GM19324 (cell line): ENCODE results near the gene PELI2.

Experiments used
- ATAC-seq: cut with Tn5 transposase; IDR thresholded peaks from one replicate; pipeline ENCODE4 v1.9.1; 2021; ENCODE audit warnings: mild to moderate bottlenecking, moderate library complexity; ENCODE audit not compliant: unreplicated experiment, low FRiP score

The PELI2 gene

GRCh38 chr14:56197150-56197549, 78.9 kb downstream of the PELI2 start:
- no peak for ATAC-seq

DNA sequence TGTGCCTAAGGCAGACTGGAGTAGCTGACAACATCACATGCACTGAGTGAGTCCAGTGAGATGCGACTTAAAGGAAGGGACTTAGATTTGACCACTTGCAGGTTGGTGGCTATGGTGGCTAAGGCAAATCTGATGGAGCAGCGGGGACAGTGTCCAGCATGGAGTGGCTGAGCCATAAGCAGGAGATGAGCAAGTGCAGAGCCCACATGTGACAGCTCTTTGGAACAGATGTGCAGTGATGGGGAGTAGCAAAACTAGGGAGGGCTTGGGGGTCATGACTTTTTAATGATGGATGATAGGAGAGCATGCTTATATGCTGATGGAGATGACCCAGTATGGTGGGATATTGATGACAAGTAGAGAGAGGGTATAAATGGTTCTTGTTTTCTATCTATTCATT, 80.2 kb downstream of the PELI2 start:
- no peak for ATAC-seq

- ATAC-seq = no peak
Observed at GRCh38 chr14:56199095-56199981, 81.1 kb downstream of the PELI2 start.

GRCh38 chr14:56199982-56200577, 81.9 kb downstream of the PELI2 start:
- ATAC-seq = peak; percentile 67

DNA sequence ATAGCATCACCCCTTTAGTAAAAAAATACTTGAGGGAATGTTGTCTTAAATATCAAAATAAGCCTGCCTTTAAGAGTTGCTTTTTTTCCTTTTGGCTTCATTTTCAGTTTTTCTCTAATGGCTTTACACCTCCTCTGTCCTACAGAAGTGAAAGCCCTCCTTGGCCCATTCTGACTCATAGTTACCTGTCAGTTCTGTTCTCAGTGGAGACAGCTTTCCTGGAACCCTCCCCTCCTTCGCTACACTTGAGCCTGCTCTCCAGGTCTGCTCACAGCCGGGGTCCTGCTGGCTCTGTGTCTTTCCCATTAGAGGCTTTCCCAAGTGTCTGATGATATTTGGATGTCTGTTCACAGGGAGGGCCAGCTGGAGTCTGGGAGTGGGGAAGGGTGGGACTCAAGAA, 84.0 kb downstream of the PELI2 start:
- ATAC-seq = no peak

DNA sequence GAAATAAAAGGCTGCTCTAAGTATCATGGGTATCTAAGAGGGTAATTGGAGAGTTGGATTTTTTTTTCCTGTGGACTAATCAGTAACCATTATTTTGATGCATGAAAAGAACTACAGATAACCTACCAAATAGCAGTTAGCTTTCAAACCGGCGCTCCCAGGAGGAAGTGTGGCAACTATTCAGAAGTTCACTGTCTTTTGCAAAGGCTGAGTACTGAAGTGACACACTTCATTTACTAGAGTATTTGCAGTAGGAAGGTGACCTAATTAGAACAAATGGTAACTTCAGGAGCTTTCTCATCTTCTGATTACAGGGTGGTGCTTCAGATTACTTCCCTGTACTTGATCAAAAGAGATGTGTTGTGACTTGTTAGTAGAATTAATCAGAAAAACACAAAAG, 87.7 kb downstream of the PELI2 start:
- ATAC-seq = no peak

- no peak for ATAC-seq
Observed at GRCh38 chr14:56206596-56206995, 88.4 kb downstream of the PELI2 start.

GRCh38 chr14:56207626-56208292, 89.5 kb downstream of the PELI2 start:
- no peak for ATAC-seq

DNA sequence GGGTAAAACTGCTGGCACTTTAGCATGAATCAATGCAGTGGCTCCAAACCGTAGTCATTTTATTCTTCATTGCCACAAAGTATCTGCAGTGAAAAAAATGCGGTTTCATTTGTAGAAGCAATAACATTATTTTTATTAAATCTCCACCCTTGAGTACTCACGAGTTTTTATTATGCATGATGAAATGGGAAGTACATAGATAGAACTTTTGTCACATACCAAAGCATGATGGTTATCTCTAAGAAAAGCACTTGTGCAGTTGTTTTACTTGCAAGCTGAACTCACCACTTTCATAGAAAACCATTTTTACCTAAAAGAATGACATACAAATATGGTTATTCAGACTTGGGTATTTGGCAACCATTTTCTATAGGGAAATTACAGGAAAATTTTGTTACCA, 90.3 kb downstream of the PELI2 start:
- no peak for ATAC-seq

DNA sequence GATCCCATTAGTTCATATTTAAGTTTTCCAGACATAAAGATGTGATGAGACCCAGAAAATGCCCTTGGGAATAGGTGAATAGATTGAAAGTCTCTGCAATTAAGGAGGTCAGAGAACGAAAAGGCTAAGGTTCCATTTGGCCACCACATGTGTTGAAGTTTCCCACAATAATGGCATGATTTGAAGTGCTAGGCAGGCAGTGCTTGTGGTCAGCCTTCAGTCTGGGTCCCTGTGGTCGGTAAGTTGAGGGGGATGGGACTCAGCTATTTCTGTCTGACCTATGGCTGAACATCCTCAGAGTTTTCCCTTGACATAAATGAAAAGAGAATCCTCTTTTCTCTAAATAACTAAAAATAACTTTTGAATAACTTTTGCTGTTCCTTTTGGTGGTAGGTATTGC, 92.4 kb downstream of the PELI2 start:
- ATAC-seq = no peak

- no peak for ATAC-seq
Observed at GRCh38 chr14:56211084-56211483, 92.9 kb downstream of the PELI2 start.

GRCh38 chr14:56211844-56212243, 93.6 kb downstream of the PELI2 start:
- ATAC-seq = no peak

GRCh38 chr14:56212521-56212920, 94.3 kb downstream of the PELI2 start:
- ATAC-seq = no peak

- no peak for ATAC-seq
Observed at GRCh38 chr14:56213306-56213705, 95.1 kb downstream of the PELI2 start.

- no peak for ATAC-seq
Observed at GRCh38 chr14:56215180-56215579, 97.0 kb downstream of the PELI2 start.

- ATAC-seq = no peak
Observed at GRCh38 chr14:56216626-56217379, 98.6 kb downstream of the PELI2 start.

- no peak for ATAC-seq
Observed at GRCh38 chr14:56217380-56218045, 99.3 kb downstream of the PELI2 start.

DNA sequence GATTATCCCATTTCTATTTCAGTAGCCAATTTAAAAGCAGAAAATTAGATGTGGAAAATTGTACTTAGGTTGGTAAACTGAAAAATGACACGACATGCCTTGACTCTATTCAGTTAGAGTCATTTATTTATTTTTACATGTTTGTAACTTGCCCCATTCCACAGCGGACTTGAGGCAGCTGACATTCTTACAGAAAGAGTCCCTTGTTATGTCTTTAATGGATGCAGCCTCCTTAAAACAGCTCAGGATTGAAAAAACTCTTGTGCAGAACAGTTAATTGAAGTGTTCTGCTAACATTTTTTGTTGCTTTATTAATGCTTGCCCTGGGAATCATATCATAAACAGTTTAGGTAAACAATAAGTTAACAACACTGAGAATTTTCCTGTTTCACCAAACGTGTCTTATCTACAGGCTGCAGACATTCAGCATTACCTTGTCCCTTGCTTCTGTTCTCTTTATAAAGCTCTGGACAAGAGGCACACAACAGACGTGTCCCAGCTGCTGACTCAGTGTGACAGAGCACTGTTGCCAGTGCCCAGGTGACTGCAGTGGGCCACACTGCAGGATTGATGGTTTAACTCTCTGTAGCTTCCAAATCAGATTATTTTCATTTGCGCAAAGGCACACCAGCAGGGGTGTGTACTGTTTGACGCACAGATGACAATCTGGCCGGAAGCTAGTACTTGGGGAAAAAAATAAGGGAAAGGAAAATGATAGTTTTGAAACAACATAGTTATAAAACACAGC, 101.6 kb downstream of the PELI2 start:
- ATAC-seq = no peak

DNA sequence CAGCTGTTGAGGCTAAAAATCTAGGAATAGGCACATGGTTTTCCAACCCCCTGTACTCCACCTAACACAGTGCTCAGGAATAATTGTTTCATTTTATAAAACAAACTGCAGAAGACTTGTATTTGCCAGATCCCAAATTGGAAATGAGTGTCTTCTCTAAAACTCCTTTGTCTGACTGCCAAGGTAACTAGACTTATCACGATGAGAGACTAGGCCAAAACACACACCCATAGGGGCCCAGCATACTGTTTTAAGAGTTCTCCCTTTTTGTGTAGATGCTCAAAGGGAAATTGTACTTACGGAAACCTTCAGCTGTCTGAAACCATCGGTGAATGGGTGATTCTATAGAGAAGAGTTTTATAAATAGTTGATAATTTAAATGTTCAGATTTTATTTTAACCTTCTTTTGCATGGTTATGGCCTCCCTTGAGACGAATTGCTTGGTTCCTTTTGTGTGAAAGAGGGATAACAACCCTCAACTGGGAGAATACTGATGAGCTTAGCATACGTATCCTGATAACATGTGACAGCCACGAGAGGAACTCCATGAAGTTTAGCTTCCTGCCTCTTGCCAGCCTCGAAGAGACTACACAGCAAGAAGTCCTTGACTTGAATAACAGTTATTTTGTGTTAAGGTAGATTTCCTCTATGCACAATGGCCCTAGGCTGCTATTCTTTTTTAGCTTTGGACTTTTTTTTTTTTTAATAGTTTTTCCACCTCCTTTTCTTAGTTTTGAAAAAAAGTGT, 103.3 kb downstream of the PELI2 start:
- ATAC-seq = no peak
